ENCODE data around the gene BAMBI.

- no peak for TF ChIP-seq CTCF (conservative IDR thresholded peaks at IDR 0.05; ENCODE audit: low read depth, low read length)
- TF ChIP-seq EZH2 (IDR thresholded peaks at IDR 0.05; ENCODE audit: borderline replicate concordance, low read depth, low read length, poor library complexity, severe bottlenecking), result no peak
Measured at GRCh38 chr10:28669227-28670173, 7.8 kb upstream of the BAMBI start.

Data from A673 (cell line).